Tibial nerve (tissue), 4 donors: Measurements from ENCODE around the gene MBD2.

ENCODE experiments used
- EP300 ChIP-seq, 2 donors: sonication (generic); formaldehyde crosslinking; IDR thresholded peaks; one replicate each; pipeline ENCODE4 v1.6.1; 2017; ENCODE audit warnings: antibody characterized with exemption in 2 of 2, mild to moderate bottlenecking in 1 of 2
- POLR2A ChIP-seq, 2 donors: fragments of 450-650 bp; IDR thresholded peaks; one replicate each; pipeline ENCODE4 v1.6.1; 2017; ENCODE audit warnings: antibody characterized with exemption in 2 of 2, mild to moderate bottlenecking in 2 of 2, moderate library complexity in 2 of 2
- TF ChIP-seq, protein P1 (sequence below), 5 experiments: fragments of 200-600 bp in 3 of 5; fragments of 450-650 bp in 2 of 5; sonication (generic) in 3 of 5; IDR thresholded peaks; one replicate each; pipeline ENCODE4 v1.5.1; 2016 to 2019; ENCODE audit warnings: antibody characterized with exemption in 5 of 5, mild to moderate bottlenecking in 3 of 5, moderate library complexity in 2 of 5

GRCh38 chr18:54239091-54239490 lies 14.6 kb upstream of the MBD2 start:
- TF ChIP-seq, protein P1, sequence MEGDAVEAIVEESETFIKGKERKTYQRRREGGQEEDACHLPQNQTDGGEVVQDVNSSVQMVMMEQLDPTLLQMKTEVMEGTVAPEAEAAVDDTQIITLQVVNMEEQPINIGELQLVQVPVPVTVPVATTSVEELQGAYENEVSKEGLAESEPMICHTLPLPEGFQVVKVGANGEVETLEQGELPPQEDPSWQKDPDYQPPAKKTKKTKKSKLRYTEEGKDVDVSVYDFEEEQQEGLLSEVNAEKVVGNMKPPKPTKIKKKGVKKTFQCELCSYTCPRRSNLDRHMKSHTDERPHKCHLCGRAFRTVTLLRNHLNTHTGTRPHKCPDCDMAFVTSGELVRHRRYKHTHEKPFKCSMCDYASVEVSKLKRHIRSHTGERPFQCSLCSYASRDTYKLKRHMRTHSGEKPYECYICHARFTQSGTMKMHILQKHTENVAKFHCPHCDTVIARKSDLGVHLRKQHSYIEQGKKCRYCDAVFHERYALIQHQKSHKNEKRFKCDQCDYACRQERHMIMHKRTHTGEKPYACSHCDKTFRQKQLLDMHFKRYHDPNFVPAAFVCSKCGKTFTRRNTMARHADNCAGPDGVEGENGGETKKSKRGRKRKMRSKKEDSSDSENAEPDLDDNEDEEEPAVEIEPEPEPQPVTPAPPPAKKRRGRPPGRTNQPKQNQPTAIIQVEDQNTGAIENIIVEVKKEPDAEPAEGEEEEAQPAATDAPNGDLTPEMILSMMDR (IDR thresholded peaks at IDR 0.05) = no peak
- TF ChIP-seq POLR2A (IDR thresholded peaks at IDR 0.05) (no peak), EP300 (IDR thresholded peaks at IDR 0.05) (no peak)
